GM15510 (cell line): ENCODE results near the gene SEZ6L2.

ENCODE experiments used
- POLR2A ChIP-seq: IDR thresholded peaks from 3 replicates; pipeline ENCODE4 v1.6.1; 2011; ENCODE audit warnings: borderline replicate concordance; ENCODE audit not compliant: insufficient read length; ENCODE audit errors: extremely low read depth

The SEZ6L2 gene

DNA sequence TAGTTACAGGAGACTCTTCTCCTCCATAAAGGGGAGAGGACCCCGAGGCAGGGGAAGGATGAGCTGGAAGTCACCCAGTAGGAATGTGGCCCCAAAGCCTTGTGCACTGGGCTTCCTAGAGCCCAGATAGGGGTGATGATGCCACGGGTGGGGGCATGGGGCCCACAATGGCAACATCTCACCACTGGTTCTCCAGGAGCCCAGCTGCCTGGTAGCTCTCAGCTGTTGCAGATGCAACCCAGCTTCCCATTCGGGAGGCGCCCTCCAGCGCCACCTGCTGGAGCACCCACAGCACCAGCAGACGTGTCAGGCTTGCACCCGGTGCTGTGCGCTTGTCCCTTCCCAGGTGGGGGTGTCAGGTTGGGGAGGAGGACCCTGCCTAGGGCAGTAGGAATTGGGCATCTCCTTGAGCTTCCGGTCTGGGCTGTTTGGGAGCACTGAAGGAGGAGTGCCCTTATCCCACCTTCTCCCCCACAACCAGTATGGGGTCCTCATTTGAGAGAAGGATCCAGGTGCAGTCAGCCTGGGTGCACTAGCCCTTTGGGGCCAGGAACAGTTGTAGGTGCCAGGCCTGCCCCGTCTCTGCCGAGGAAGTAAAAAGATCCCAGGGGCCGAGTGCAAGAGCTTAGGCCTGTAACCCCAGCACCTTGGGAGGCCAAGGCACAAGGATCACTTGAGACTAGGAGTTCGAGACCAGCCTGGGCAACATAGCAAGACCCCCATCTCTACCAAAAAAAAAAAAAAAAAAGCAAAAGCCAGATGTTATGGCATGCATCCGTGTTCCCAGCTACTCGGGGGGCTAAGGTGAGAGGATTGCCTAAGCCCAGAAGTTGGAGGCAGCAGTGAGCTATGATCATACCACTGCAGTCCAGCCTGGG is 50.7 kb downstream of the SEZ6L2 start:
- no peak for TF ChIP-seq POLR2A

DNA sequence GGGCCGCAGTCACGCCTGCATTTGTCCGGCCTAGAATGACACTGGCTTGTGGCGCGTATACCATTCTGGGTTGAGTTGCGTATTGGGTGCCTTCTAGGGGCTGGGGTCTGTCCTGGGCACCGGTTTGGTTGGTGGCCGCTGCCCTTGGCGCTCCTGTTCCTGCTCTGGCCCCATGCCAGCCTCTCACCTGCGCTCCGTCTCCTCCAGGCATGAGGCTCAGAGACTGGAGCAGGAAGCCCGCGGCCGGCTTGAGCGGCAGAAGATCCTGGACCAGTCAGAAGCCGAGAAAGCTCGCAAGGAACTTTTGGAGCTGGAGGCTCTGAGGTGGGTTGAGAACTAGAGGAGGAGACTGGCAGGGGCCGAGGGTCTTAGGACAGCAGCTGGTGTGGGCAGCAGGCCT is 53.7 kb downstream of the SEZ6L2 start:
- TF ChIP-seq POLR2A = no peak

DNA sequence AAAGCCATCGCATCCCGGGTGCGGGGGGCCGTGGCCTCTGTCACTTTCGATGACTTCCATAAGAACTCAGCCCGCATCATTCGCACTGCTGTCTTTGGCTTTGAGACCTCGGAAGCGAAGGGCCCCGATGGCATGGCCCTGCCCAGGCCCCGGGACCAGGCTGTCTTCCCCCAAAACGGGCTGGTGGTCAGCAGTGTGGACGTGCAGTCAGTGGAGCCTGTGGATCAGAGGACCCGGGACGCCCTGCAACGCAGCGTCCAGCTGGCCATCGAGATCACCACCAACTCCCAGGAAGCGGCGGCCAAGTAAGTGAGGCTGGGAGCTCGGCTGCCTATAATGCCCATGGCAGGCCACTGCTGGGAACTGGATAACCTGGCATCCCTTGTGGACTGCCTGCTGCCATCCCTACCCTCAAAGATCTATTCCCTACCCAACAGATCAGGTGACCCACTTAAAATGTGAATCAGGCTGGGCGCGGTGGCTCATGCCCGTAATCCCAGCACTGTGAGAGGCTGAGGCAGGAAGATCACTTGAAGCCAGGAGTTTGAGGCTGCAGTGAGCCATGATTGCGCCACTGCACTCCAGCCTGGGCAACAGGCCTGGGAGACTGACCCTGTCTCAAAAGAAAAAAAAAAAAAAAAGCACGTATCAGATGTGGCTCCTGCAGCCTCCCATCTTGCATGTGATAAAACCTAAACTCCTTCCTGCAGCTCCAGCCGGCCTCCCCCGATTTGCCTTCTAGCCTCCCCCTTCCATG is 54.6 kb downstream of the SEZ6L2 start:
- no peak for TF ChIP-seq POLR2A

DNA sequence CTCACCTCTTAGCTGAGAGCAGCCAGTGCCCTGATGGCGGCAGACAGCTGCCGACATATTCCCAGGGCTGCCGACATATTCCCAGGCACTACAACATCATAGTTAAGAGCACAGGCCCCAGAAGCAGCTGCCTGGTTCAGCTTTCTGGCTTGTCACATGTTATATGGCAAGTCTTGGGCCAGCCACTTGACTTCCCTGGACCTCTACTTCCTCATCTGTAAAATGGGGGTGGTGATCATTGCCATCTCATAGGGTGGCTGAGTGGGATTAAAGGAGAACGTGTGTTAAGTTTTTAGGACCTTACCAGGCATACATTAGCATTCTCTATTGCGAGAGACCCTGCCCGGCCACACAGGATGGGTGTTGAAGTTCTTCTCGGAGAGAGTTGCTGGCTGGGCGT is 55.4 kb downstream of the SEZ6L2 start:
- TF ChIP-seq POLR2A = no peak

DNA sequence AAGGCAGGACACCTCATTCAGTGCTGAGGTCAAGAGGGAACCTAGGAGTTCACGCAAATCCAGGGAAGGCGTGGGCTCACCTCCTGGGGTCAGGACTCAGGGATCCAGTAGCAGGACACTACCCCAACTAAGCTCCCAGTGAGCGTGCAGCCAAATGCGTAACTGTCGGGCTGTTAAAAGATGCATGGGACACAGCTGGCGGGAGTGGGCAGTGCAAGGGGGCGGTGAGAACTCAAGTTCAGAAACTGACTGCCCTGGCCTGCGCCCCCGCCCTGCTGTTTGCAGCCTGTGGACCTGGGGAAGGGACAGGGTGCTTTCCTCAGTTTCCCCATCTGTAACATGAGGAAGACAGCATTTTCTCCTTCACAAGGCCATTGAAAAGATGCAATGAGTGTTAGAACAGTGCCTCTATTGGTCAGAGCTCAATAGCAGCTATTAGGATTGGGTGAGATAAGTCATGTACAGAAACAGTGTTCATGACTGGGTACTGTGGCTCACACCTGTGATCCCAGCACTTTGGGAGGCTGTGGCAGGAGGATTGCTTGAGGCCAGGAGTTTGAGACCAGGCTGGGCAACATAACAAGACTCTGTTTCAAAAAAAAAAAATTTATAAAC is 56.5 kb downstream of the SEZ6L2 start:
- TF ChIP-seq POLR2A = no peak

DNA sequence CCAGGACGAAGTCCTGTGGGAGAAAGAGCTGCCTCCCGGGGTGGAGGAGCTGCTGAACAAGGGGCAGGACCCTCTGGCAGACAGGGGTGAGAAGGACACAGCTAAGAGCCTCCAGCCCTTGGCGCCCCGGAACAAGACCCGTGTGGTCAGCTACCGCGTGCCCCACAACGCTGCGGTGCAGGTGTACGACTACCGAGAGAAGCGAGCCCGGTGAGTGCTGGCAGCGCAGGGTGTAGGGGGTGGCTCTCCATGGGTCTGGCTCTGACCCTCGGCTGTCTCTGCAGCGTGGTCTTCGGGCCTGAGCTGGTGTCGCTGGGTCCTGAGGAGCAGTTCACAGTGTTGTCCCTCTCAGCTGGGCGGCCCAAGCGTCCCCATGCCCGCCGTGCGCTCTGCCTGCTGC is 57.7 kb downstream of the SEZ6L2 start:
- TF ChIP-seq POLR2A = no peak

DNA sequence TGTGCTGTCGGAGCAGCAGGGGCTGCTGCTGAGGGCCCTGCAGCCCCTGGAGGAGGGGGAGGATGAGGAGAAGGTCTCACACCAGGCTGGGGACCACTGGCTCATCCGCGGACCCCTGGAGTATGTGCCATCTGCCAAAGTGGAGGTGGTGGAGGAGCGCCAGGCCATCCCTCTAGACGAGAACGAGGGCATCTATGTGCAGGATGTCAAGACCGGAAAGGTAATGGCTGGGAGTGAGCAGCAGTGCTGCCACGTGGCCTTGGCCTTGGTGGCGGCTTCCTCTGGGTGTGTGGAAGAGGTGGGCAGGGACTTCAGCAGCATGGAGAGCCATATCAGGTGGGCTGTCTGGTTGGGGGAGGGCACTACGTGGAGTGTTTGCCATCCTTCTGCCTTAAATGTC is 59.1 kb downstream of the SEZ6L2 start:
- TF ChIP-seq POLR2A = no peak

DNA sequence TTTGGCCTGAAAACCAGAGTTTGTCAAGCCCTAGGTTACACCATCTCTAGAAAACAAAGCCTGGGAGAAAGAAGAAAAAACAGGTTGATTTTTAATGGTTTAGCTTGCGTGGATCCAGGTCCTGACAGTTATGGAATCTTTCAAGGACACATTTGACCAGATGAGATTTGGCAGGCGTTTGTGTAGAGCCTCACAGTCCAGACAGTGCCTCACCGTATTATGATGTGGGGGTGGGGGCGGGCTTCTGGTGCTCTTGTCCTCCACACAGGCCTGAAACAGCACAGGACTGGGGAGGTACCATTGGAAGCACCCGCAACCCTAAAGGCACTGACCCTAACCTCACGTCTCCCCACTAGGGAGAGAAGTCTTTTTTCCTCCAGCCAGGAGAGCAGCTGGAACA is 59.5 kb downstream of the SEZ6L2 start:
- TF ChIP-seq POLR2A = no peak

DNA sequence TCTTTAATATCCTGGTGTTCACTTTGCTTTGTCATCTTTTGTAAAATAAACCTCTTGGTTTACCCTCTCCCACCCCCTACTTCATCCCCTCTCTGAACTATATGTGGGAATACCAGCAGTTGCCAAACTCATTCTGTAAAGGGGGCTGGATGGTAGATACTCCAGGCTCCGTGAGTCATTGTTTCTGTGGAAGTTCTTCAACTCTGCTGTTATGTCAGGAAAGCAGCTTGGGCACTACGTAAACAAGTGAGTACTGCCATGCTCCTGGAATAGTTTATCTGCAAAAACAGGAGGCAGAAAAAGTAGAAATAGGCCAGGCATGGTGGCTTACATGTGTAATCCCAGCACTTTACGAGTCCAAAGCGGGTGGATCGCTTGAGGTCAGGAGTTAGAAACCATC is 61.5 kb downstream of the SEZ6L2 start:
- no peak for TF ChIP-seq POLR2A

DNA sequence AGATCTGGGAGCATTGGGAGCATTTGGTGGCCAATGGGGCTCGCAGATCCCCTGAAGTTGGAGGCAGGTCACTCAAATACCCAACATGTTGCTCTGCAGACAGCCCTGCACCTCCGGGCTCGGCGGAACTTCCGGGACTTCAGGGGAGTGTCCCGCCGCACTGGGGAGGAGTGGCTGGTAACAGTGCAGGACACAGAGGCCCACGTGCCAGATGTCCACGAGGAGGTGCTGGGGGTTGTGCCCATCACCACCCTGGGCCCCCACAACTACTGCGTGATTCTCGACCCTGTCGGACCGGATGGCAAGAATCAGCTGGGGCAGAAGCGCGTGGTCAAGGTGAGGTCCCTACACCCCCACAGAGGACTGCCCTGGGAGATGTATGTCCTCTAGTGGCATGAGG is 62.7 kb downstream of the SEZ6L2 start:
- TF ChIP-seq POLR2A = no peak

DNA sequence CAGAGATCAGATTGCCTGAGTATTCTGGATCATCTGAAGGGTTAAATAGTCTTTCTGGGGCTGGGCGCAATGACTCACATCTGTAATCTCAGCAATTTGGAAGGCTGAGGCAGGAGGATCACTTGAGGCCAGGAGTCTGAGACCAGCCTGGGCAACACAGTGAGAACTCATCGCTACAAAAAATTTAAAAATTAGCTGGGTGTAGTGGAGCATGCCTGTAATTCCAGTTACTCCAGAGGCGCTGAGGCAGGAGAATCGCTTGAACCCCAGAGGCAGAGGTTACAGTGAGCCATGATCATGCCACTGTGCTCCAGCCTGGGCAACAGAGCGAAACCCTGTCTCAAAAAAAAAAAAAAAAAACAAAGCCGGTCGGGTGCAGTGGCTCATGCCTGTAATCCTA is 63.4 kb downstream of the SEZ6L2 start:
- no peak for TF ChIP-seq POLR2A

DNA sequence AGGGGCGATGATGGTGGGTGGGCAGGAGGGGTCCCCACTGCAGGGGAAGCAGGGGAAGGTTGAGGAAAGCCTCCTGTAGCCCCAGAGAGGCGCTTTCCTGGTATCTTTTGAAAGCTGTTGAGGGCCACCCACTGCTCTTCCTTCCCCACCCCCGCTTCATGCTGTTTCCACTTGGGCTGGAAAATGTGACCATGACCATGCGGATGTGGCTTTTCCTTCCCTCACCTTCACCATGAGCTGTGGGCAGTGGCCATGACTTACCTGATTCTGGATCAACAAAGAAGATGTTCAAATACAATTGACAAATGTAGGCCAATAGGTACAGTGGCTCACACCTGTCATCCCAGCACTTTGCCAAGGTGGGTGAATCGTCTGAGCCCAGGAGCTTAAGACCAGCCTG is 65.3 kb downstream of the SEZ6L2 start:
- TF ChIP-seq POLR2A = no peak

DNA sequence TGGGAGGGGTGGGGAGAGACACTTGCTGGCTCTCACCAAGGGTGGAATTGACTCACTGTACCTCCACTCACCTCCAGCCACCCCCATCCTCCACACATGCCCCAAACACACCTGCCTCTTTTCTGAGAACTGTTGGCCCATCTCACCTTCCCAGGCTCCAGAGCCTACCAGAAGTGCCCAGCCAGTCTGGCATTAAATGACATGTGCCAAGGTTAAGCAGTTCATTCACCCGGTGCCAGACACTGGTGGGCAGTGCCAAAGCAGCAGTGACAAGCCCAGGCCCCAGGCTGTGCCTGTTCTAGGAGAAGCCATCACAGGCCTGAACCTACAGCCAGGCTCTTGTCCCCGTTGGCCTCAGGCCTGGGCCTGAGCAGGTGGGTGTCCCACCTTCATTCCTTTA is 67.9 kb downstream of the SEZ6L2 start:
- no peak for TF ChIP-seq POLR2A

DNA sequence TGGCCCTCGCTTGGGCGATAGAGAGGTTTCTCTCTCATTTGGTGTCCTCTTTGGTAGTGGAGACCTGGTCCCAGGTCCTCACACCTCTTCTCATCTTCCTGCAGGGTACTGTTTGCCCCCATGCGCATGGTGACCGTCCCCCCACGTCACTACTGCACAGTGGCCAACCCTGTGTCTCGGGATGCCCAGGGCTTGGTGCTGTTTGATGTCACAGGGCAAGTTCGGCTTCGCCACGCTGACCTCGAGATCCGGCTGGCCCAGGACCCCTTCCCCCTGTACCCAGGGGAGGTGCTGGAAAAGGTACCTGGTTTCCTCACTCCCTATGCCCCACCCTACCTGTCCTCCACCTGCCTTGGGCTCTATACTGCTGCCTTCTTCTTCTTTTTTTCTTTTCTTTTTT is 68.6 kb downstream of the SEZ6L2 start:
- no peak for TF ChIP-seq POLR2A

DNA sequence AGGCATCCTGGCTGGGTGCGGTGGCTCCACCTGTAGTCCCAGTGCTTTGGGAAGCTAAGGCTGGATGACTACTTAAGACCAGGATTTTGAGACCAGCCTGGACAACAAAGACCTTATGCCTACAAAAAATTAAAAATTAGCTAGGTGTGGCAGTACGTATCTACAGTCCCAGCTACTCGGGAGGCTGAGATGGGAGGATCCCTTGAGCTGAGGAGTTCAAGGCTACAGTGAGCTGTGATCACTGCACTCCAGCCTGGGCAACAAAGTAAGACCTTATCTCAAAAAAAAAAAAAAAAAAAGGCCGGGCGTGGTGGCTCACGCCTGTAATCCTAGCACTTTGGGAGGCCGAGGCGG is 73.0 kb downstream of the SEZ6L2 start:
- no peak for TF ChIP-seq POLR2A
